KMS-11 (cell line): ENCODE results near the gene KRTAP12-4.
"Not testable (repeated sequence)": the region's sequence is repeated elsewhere in the genome, so short reads cannot be mapped to it uniquely, and the experiment has no call there.

Experiments used
- H2AFZ ChIP-seq: fragments of 200-600 bp; sonication (generic); 2 replicates; pipeline ENCODE4 v1.6.1; 2016; ENCODE audit warnings: antibody characterized with exemption, mixed run types, low read depth
- H3K27ac ChIP-seq: fragments of 200-600 bp; sonication (generic); 2 replicates; pipeline ENCODE4 v1.6.1; 2016; ENCODE audit warnings: mild to moderate bottlenecking, mixed run types
- H3K27me3 ChIP-seq: fragments of 200-600 bp; sonication (generic); 2 replicates; pipeline ENCODE4 v1.6.1; 2017; ENCODE audit warnings: mild to moderate bottlenecking, low read depth, mixed run types, moderate library complexity; ENCODE audit not compliant: insufficient read depth
- H3K36me3 ChIP-seq: fragments of 200-600 bp; sonication (generic); 2 replicates; pipeline ENCODE4 v1.6.1; 2017; ENCODE audit warnings: mild to moderate bottlenecking, mixed run types; ENCODE audit not compliant: insufficient read depth
- H3K4me1 ChIP-seq: fragments of 200-600 bp; sonication (generic); 2 replicates; pipeline ENCODE4 v1.6.1; 2016; ENCODE audit warnings: mild to moderate bottlenecking, low read depth, mixed run types; ENCODE audit not compliant: poor library complexity, severe bottlenecking
- H3K4me2 ChIP-seq: fragments of 200-600 bp; sonication (generic); 2 replicates; pipeline ENCODE4 v1.7.0; 2016; ENCODE audit warnings: mild to moderate bottlenecking, mixed run types
- H3K4me3 ChIP-seq: fragments of 200-600 bp; sonication (generic); IDR thresholded peaks from 2 replicates; pipeline ENCODE4 v1.6.1; 2017; ENCODE audit warnings: low read depth, low read length, mixed read lengths; ENCODE audit not compliant: insufficient read depth
- H3K79me2 ChIP-seq: fragments of 200-600 bp; sonication (generic); 2 replicates; pipeline ENCODE4 v1.6.1; 2016; ENCODE audit warnings: low read depth, mixed run types; ENCODE audit not compliant: insufficient read depth
- H3K9ac ChIP-seq: fragments of 200-600 bp; sonication (generic); 2 replicates; pipeline ENCODE4 v1.6.1; 2016; ENCODE audit warnings: mild to moderate bottlenecking, mixed run types
- H4K20me1 ChIP-seq: fragments of 200-600 bp; sonication (generic); 2 replicates; pipeline ENCODE4 v1.6.1; 2016; ENCODE audit warnings: mild to moderate bottlenecking, mixed run types; ENCODE audit not compliant: insufficient read depth
- TF ChIP-seq, protein P1 (sequence below): fragments of 200-600 bp; sonication (generic); conservative IDR thresholded peaks from 2 replicates; pipeline ENCODE4 v1.6.1; 2017; ENCODE audit warnings: low read depth, mild to moderate bottlenecking, antibody characterized with exemption, low read length, moderate library complexity, mixed read lengths

KRTAP12-4 gene

DNA sequence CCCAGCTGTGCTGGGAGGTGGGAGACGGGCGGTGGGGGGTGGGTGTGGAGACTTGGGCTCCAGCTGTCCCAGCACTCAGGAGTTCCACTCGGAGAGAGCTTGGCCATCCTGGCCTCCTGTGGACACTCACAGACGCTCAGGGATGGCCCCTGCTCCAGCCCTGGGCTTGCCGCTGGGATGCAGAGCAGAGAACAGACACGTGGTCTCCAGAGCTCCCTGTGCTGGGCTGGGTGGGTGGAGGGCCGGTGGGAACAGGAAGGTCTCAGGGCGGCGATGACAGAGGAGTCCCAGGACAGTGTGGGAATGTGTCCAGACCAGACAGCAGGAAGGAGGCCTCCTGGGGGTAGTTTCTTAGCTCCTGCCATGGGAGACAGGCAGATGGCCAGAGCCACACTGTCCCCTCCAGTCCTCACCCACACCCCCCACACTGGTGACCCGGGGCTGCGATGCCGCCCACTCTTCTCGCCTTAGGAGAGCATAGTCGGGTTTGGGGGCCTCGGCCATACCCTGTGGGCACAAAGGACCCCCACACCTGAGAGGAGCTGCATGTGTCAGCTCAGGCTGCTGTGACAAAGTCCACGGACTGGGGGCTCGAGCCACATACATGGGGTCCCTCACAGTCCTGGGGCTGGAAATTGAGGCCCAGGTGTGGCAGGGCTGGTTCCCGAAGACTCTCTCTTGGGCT is 25.6 kb downstream of the KRTAP12-4 start:
- Histone ChIP-seq H3K27me3 (peaks cover 10% of the 10 kb centered on the region), H3K4me3 (no peak overlapping the region)

DNA sequence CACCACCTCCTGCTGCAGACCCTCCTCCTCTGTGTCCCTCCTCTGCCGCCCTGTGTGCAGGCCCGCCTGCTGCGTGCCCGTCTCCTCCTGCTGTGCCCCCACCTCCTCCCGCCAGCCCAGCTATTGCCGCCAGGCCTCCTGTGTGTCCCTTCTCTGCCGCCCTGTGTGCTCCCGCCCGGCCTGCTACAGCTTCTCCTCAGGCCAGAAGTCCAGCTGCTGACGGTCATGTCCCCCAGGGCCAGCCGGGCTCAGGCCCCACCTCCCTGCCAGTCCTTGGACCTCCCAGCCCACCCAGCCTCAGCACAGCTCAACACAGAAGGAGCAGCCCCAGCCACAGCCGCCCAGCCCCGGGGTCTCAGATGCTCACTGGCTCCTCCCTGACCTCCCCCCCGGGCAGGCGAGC is 26.6 kb downstream of the KRTAP12-4 start:
- not testable (repeated sequence) for H3K27me3 ChIP-seq, H3K36me3 ChIP-seq

More for the DNA sequence above, 25.6 kb downstream of the KRTAP12-4 start:
- Histone ChIP-seq H3K79me2 (no peaks in the 10 kb centered on the region), H3K9ac (no peak overlapping the region), H4K20me1 (no peaks in the 10 kb centered on the region), H3K27ac (no peak overlapping the region), H3K36me3 (no peaks in the 10 kb centered on the region), H2AFZ (no peak overlapping the region), H3K4me1 (no peaks in the 10 kb centered on the region), H3K4me2 (no peak overlapping the region)
- TF ChIP-seq, protein P1, sequence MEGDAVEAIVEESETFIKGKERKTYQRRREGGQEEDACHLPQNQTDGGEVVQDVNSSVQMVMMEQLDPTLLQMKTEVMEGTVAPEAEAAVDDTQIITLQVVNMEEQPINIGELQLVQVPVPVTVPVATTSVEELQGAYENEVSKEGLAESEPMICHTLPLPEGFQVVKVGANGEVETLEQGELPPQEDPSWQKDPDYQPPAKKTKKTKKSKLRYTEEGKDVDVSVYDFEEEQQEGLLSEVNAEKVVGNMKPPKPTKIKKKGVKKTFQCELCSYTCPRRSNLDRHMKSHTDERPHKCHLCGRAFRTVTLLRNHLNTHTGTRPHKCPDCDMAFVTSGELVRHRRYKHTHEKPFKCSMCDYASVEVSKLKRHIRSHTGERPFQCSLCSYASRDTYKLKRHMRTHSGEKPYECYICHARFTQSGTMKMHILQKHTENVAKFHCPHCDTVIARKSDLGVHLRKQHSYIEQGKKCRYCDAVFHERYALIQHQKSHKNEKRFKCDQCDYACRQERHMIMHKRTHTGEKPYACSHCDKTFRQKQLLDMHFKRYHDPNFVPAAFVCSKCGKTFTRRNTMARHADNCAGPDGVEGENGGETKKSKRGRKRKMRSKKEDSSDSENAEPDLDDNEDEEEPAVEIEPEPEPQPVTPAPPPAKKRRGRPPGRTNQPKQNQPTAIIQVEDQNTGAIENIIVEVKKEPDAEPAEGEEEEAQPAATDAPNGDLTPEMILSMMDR: no peak

GRCh38 chr21:44627181-44627822 is 27.2 kb downstream of the KRTAP12-4 start:
- H3K9ac ChIP-seq, H3K27me3 ChIP-seq, H3K4me3 ChIP-seq, H4K20me1 ChIP-seq, H3K27ac ChIP-seq, H3K4me2 ChIP-seq, H2AFZ ChIP-seq, H3K4me1 ChIP-seq, H3K79me2 ChIP-seq, H3K36me3 ChIP-seq: not testable (repeated sequence)

More for the DNA sequence above, 26.6 kb downstream of the KRTAP12-4 start:
- not testable (repeated sequence) for H3K27ac ChIP-seq, H3K9ac ChIP-seq, H3K4me3 ChIP-seq, H3K4me1 ChIP-seq, H4K20me1 ChIP-seq, H2AFZ ChIP-seq, H3K79me2 ChIP-seq, H3K4me2 ChIP-seq

- Histone ChIP-seq H3K36me3 (no peaks in the 10 kb centered on the region), H3K27ac (no peak within 1 kb of the TSS), H3K4me1 (no peaks in the 10 kb centered on the region), H3K4me2 (no peak within 1 kb of the TSS), H3K9ac (no peak within 1 kb of the TSS), H3K4me3 (no peak within 1 kb of the TSS), H4K20me1 (no peaks in the 10 kb centered on the region), H2AFZ (no peak within 1 kb of the TSS), H3K79me2 (no peaks in the 10 kb centered on the region), H3K27me3 (peaks cover 12% of the 10 kb centered on the region)
- TF ChIP-seq, protein P1: no peak
These were observed 27.8 kb downstream of the KRTAP12-4 start, which contains the start of gene KRTAP10-9 for GRCh38 chr21:44626673-44627143. TSS of gene KRTAP10-9 (plus strand) at chr21:44627093. CDS start at chr21:44627172, 79 bp downstream.

DNA sequence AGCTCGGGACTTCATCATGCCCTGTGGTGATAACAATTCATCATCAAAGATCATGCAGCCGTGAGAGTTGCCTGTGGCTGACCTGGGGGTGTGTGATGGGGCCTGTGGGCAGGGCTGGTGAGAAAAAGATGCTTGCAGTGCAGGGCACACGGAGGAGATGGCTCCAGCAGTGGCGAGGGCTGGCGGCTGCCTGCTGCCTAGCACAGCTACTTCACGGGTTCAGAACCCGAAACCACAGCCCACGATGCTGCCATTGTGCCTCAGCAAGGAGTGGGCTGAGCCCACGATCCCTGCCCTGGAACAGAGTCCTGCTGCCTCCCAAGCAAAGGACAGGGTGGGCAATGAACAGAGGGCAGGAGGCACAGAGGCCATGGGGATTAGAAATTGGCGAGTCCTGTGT is 28.2 kb downstream of the KRTAP12-4 start:
- TF ChIP-seq, protein P1: no peak
- peaks cover 14% of the 10 kb centered on the region for H3K27me3 ChIP-seq
- no peak overlapping the region for H3K4me3 ChIP-seq
- no peak overlapping the region for H3K4me2 ChIP-seq
- no peak overlapping the region for H2AFZ ChIP-seq
- H3K9ac ChIP-seq: no peak overlapping the region
- H3K79me2 ChIP-seq: no peaks in the 10 kb centered on the region
- H3K36me3 ChIP-seq: no peaks in the 10 kb centered on the region
- no peaks in the 10 kb centered on the region for H4K20me1 ChIP-seq
- no peak overlapping the region for H3K27ac ChIP-seq
- H3K4me1 ChIP-seq: no peaks in the 10 kb centered on the region
